ENCODE measurements around the gene SMAD5. TPM values are rescaled to one million over a fixed set of nuclear protein-coding genes. Genes with fewer than 3 reads are reported as not detected.

Gene SMAD5
- total RNA-seq, 1 experiment from 2014 or later, result 106 TPM

DNA sequence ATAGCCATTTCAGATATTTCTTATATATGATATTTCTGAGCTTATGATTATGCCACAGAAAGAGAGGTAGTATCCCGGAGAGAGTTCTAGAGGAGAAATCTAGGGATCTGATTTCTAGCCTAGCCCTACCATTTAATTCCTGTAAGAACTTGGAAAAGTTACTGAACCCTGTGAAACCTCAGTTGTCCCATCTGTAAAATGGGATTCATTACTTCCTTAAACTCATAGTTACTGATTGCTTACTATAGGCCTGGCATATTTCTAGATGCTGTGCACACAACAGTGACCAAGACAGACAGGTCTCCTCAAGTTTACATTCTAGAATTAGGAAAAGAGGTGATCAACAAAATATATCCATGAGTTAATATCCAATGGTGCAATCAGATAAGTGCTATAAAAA is 30.8 kb upstream of the SMAD5 start:
- Mint-ChIP-seq H3K27me3 (ENCODE audit: insufficient read depth, unreplicated experiment) (no peaks in the 10 kb centered on the region), H3K27ac (ENCODE audit: low read depth, unreplicated experiment) (no peak overlapping the region), H3K9me3 (ENCODE audit: unreplicated experiment) (no peaks in the 10 kb centered on the region), H3K4me3 (ENCODE audit: unreplicated experiment) (no peak overlapping the region), H3K36me3 (ENCODE audit: insufficient read depth, unreplicated experiment) (no peaks in the 10 kb centered on the region), H3K4me1 (ENCODE audit: insufficient read depth, unreplicated experiment) (no peaks in the 10 kb centered on the region)
- CTCF ChIA-PET, result interaction anchor here (1.0 to 4.9 kb wide), 4 partner anchors 19 to 550 kb away, joined by 3 to 31 read pairs (median 6); no protein-coding TSS in a partner anchor
- POLR2A ChIA-PET, result interaction anchor here (0.7 kb wide), 1 partner anchor 146 kb away, joined by 3 read pairs; no protein-coding TSS in a partner anchor
- no peak for TF ChIP-seq CTCF (IDR thresholded peaks at IDR 0.05; ENCODE audit: unreplicated experiment)
- BruUV-seq (replicated peaks), result no TSS peak
- intact Hi-C loops (cut with micrococcal nuclease), result no loop called here
- no peak for DNase-seq (ENCODE audit: unreplicated experiment)

GRCh38 chr5:136103118-136103517 is 29.5 kb upstream of the SMAD5 start:
- DNase-seq (ENCODE audit: unreplicated experiment), result no peak
- BruUV-seq (replicated peaks), result no TSS peak
- H3K9me3 Mint-ChIP-seq (ENCODE audit: unreplicated experiment), result no peaks in the 10 kb centered on the region
- intact Hi-C loops (cut with micrococcal nuclease), result no loop called here
- no peaks in the 10 kb centered on the region for H3K27me3 Mint-ChIP-seq (ENCODE audit: insufficient read depth, unreplicated experiment)
- no peaks in the 10 kb centered on the region for H3K36me3 Mint-ChIP-seq (ENCODE audit: insufficient read depth, unreplicated experiment)
- no peak overlapping the region for H3K27ac Mint-ChIP-seq (ENCODE audit: low read depth, unreplicated experiment)
- no peak for TF ChIP-seq CTCF (IDR thresholded peaks at IDR 0.05; ENCODE audit: unreplicated experiment)
- ChIA-PET CTCF (interaction anchor here (0.5 to 3.7 kb wide), 8 partner anchors 21 to 198 kb away, joined by 3 to 14 read pairs (median 3); partner anchors contain the start of gene SMAD5), POLR2A (no interaction called here)
- no peak overlapping the region for H3K4me3 Mint-ChIP-seq (ENCODE audit: unreplicated experiment)
- H3K4me1 Mint-ChIP-seq (ENCODE audit: insufficient read depth, unreplicated experiment), result peaks cover 10% of the 10 kb centered on the region

DNA sequence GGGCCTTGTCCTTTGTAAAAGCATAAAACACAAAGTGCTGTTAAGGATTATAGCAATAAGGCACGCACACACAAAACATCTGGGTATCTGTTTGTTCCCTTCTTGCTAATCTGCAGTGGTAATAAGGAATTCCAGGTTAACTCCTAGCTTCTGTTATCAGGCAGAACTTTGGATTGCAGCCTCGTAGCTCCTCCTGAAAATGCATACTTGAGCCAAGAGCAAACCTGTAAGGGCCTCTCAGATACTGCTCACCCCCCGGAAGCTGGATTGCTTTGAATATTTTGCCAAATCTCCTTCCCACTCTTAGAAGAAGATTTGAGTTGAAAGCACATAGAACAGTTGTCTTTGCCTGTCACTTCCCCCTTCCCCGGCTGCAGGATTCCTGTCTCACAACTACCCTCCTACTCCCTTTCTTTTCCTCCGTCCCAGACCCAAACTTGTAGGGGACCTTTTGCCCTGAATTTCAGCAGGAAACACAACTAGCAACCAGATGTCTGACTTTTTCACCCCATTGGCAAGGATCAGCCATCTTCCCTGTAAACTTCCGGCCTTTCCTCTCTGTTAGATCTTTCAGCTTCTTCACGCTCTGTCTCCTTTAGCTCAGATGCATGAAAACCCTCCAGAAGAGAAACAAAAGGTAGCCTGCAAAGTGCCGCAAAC is 28.2 kb upstream of the SMAD5 start:
- Mint-ChIP-seq H3K4me1 (ENCODE audit: insufficient read depth, unreplicated experiment) (peaks cover 16% of the 10 kb centered on the region), H3K36me3 (ENCODE audit: insufficient read depth, unreplicated experiment) (no peaks in the 10 kb centered on the region), H3K27ac (ENCODE audit: low read depth, unreplicated experiment) (no peak overlapping the region), H3K27me3 (ENCODE audit: insufficient read depth, unreplicated experiment) (no peaks in the 10 kb centered on the region), H3K9me3 (ENCODE audit: unreplicated experiment) (no peaks in the 10 kb centered on the region), H3K4me3 (ENCODE audit: unreplicated experiment) (no peak overlapping the region)
- CTCF ChIA-PET, result interaction anchor here (0.8 to 3.7 kb wide), 4 partner anchors 8 to 160 kb away, joined by 3 to 14 read pairs (median 4); no protein-coding TSS in a partner anchor
- BruUV-seq (replicated peaks), result no TSS peak
- TF ChIP-seq CTCF (IDR thresholded peaks at IDR 0.05; ENCODE audit: unreplicated experiment), result no peak
- POLR2A ChIA-PET, result interaction anchor here (0.5 to 4.5 kb wide), 10 partner anchors 8 to 167 kb away, joined by 3 to 30 read pairs (median 3); partner anchors contain the start of gene SMAD5
- DNase-seq (ENCODE audit: unreplicated experiment), result no peak
- intact Hi-C loops (cut with micrococcal nuclease), result no loop called here

- no peak overlapping the region for H3K4me3 Mint-ChIP-seq (ENCODE audit: unreplicated experiment)
- H3K36me3 Mint-ChIP-seq (ENCODE audit: insufficient read depth, unreplicated experiment), result no peaks in the 10 kb centered on the region
- H3K9me3 Mint-ChIP-seq (ENCODE audit: unreplicated experiment), result no peaks in the 10 kb centered on the region
- no peak for TF ChIP-seq CTCF (IDR thresholded peaks at IDR 0.05; ENCODE audit: unreplicated experiment)
- no TSS peak for BruUV-seq (replicated peaks)
- ChIA-PET POLR2A (interaction anchor here (0.7 to 4.5 kb wide), 3 partner anchors 27 to 117 kb away, joined by 3 to 30 read pairs (median 4); partner anchors contain the start of gene SMAD5), CTCF (interaction anchor here (0.6 to 3.7 kb wide), 6 partner anchors 17 to 206 kb away, joined by 3 to 14 read pairs (median 3); no protein-coding TSS in a partner anchor)
- H3K27ac Mint-ChIP-seq (ENCODE audit: low read depth, unreplicated experiment), result peak overlapping the region; percentile 80
- intact Hi-C loops (cut with micrococcal nuclease), result no loop called here
- no peaks in the 10 kb centered on the region for H3K27me3 Mint-ChIP-seq (ENCODE audit: insufficient read depth, unreplicated experiment)
- no peak for DNase-seq (ENCODE audit: unreplicated experiment)
- H3K4me1 Mint-ChIP-seq (ENCODE audit: insufficient read depth, unreplicated experiment), result peaks cover 16% of the 10 kb centered on the region
These were observed 26.2 kb upstream of the SMAD5 start for GRCh38 chr5:136106351-136107031.

All from MCF 10A (cell line).